Hematopoietic multipotent progenitor cell treated with erythropoietin and hydrocortisone succinate and interleukin-3 and kit ligand, for 4 days (in vitro differentiated cells): ENCODE results near the gene BMPR1A.

ENCODE experiments used
- DNase-seq: peaks from one replicate; pipeline ENCODE4 v3.0.0-alpha.2; 2015

Gene BMPR1A

GRCh38 chr10:86756511-86757112 is at the start of gene BMPR1A:
BMPR1A (plus strand) TSS chr10:86756619; CDS start chr10:86876019, 119,400 bp downstream.
- DNase-seq, result no peak

GRCh38 chr10:86706977-86707376 is 49.4 kb upstream of the BMPR1A start:
- no peak for DNase-seq

GRCh38 chr10:86707505-86707904 is 48.9 kb upstream of the BMPR1A start:
- DNase-seq, result no peak

GRCh38 chr10:86708068-86708782 is 48.2 kb upstream of the BMPR1A start:
- no peak for DNase-seq

GRCh38 chr10:86708783-86709380 is 47.5 kb upstream of the BMPR1A start:
- DNase-seq, result no peak

- DNase-seq, result no peak
Measured at GRCh38 chr10:86709396-86710185, 46.8 kb upstream of the BMPR1A start.

GRCh38 chr10:86710987-86711512 is 45.4 kb upstream of the BMPR1A start:
- DNase-seq, result peak; percentile 93

- DNase-seq, result peak; percentile 60
Measured at GRCh38 chr10:86711513-86712316, 44.7 kb upstream of the BMPR1A start.

GRCh38 chr10:86712317-86712707 is 44.1 kb upstream of the BMPR1A start:
- peak; percentile 15 for DNase-seq

GRCh38 chr10:86715156-86715795 is 41.1 kb upstream of the BMPR1A start:
- peak; percentile 21 for DNase-seq

GRCh38 chr10:86715836-86716235 is 40.6 kb upstream of the BMPR1A start:
- no peak for DNase-seq

- no peak for DNase-seq
Measured at GRCh38 chr10:86716466-86716865, 40.0 kb upstream of the BMPR1A start.

- DNase-seq, result no peak
Measured at GRCh38 chr10:86718556-86718955, 37.9 kb upstream of the BMPR1A start.

- DNase-seq, result no peak
Measured at GRCh38 chr10:86721232-86721631, 35.2 kb upstream of the BMPR1A start.

- DNase-seq, result no peak
Measured at GRCh38 chr10:86723009-86723408, 33.4 kb upstream of the BMPR1A start.

- no peak for DNase-seq
Measured at GRCh38 chr10:86724445-86724844, 32.0 kb upstream of the BMPR1A start.

GRCh38 chr10:86725980-86726676 is 30.3 kb upstream of the BMPR1A start:
- DNase-seq, result no peak

- no peak for DNase-seq
Measured at GRCh38 chr10:86726677-86726999, 29.8 kb upstream of the BMPR1A start.

- DNase-seq, result no peak
Measured at GRCh38 chr10:86727470-86727869, 28.9 kb upstream of the BMPR1A start.

GRCh38 chr10:86728056-86728455 is 28.4 kb upstream of the BMPR1A start:
- DNase-seq, result no peak

GRCh38 chr10:86729677-86730076 is 26.7 kb upstream of the BMPR1A start:
- no peak for DNase-seq
